Measurements from ENCODE around the gene PALLD.

Gene PALLD

DNA sequence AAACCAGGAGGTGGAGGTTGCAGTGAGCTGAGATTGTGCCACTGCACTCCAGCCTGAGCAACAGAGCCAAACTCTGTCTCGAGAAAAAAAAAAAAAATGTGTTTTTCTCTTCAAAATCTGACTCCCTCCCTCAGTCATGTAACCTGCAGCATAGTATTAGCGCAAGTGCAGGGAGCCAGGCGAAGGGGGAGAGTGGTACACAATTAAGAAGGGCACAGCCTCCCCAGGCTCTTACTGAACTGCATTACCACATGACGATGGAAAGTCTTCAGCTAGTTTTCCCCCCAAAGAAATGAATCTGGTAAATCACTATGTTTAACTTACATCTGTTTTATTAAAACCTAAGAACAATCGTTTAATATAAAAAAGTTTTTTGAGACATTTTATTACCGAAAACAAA is 32.4 kb downstream of the PALLD start:
- Histone ChIP-seq H3K27ac (ENCODE audit: extremely low read depth, low read depth, low read length) (no peak overlapping the region), H3K4me1 (ENCODE audit: control insufficient read depth, insufficient read depth, low read length) (no peaks in the 10 kb centered on the region), H3K9me3 (ENCODE audit: control insufficient read depth, insufficient read depth, low read depth, low read length) (no peaks in the 10 kb centered on the region), H3K4me3 (ENCODE audit: low read depth, low read length) (no peak overlapping the region), H3K36me3 (ENCODE audit: control insufficient read depth in 2 of 2, insufficient read depth in 1 of 2, low read length in 2 of 2) (no peaks in the 10 kb centered on the region)
- TF ChIP-seq ZNF341 (tag by site-specific recombination; IDR thresholded peaks at IDR 0.05; ENCODE audit: low read depth): peak; percentile 34; the same call in 1 of the 2 replicates
- TF ChIP-seq IKZF3 (tag by site-specific recombination; IDR thresholded peaks at IDR 0.05): no peak
- POLR2A ChIA-PET: interaction anchor here (0.6 kb wide), 1 partner anchor 367 kb away, joined by 4 read pairs; no protein-coding TSS in a partner anchor
- CTCF ChIA-PET: interaction anchor here (0.7 kb wide), 1 partner anchor 14 kb away, joined by 10 read pairs; no protein-coding TSS in a partner anchor

DNA sequence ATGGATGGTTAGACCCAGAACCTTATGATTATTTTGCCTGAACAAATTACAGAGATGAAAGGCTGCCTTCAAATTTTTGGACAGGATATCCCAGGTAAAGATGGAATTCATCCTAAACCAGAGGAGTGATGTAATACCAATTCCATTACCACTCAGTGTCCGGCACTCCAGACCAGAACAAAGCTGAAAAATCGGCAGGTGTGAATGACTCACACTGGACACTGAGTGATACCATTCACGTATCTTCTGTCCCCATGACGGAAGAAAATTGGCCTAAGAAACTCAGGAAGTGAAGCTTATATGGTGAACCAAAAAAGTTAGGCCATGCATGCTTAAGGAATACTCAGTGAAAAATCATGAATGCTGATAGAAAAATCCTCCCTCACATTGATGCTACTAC is 34.5 kb downstream of the PALLD start:
- H3K9me3 ChIP-seq (ENCODE audit: control insufficient read depth, insufficient read depth, low read depth, low read length): no peaks in the 10 kb centered on the region
- POLR2A ChIA-PET: no interaction called here
- CTCF ChIA-PET: interaction anchor here (0.6 to 0.7 kb wide), 2 partner anchors 17 to 29 kb away, joined by 3 read pairs; no protein-coding TSS in a partner anchor

DNA sequence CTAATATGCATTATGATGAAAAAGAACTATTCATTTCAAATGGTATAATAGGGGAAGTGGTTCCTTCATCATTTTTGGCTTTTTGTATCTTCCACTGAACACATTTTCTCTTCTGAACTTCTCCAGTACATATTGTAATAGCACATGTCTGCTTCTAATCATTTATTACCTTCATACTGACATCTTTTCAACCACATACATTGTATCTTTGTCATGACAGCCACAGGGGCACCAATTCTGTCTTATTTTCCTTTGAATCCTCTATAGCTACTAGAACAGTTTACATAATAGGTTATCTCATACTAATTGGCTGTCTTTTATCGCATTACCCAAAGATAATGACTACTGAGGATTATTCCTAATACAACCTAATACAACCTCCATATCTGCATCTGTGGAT is 37.7 kb downstream of the PALLD start:
- POLR2A ChIA-PET: no interaction called here

More for the DNA sequence above, 34.5 kb downstream of the PALLD start:
- no peak overlapping the region for H3K4me3 ChIP-seq (ENCODE audit: low read depth, low read length)
- H3K4me1 ChIP-seq (ENCODE audit: control insufficient read depth, insufficient read depth, low read length): no peaks in the 10 kb centered on the region
- TF ChIP-seq MEIS1 (CRISPR knock-in tag; IDR thresholded peaks at IDR 0.05; ENCODE audit: borderline replicate concordance): no peak
- no peak for TF ChIP-seq ZNF600 (tag by site-specific recombination; IDR thresholded peaks at IDR 0.05)
- TF ChIP-seq SALL2 (tag by site-specific recombination; IDR thresholded peaks at IDR 0.05; ENCODE audit: borderline replicate concordance): no peak
- TF ChIP-seq ZNF133 (tag by site-specific recombination; IDR thresholded peaks at IDR 0.05): no peak
- no peak for TF ChIP-seq ZNF112 (tag by site-specific recombination; IDR thresholded peaks at IDR 0.05)
- TF ChIP-seq ZNF423 (tag by site-specific recombination; IDR thresholded peaks at IDR 0.05): no peak
- TF ChIP-seq, protein P1, sequence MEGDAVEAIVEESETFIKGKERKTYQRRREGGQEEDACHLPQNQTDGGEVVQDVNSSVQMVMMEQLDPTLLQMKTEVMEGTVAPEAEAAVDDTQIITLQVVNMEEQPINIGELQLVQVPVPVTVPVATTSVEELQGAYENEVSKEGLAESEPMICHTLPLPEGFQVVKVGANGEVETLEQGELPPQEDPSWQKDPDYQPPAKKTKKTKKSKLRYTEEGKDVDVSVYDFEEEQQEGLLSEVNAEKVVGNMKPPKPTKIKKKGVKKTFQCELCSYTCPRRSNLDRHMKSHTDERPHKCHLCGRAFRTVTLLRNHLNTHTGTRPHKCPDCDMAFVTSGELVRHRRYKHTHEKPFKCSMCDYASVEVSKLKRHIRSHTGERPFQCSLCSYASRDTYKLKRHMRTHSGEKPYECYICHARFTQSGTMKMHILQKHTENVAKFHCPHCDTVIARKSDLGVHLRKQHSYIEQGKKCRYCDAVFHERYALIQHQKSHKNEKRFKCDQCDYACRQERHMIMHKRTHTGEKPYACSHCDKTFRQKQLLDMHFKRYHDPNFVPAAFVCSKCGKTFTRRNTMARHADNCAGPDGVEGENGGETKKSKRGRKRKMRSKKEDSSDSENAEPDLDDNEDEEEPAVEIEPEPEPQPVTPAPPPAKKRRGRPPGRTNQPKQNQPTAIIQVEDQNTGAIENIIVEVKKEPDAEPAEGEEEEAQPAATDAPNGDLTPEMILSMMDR (tag by site-specific recombination; IDR thresholded peaks at IDR 0.05): no peak
- TF ChIP-seq, protein P2, sequence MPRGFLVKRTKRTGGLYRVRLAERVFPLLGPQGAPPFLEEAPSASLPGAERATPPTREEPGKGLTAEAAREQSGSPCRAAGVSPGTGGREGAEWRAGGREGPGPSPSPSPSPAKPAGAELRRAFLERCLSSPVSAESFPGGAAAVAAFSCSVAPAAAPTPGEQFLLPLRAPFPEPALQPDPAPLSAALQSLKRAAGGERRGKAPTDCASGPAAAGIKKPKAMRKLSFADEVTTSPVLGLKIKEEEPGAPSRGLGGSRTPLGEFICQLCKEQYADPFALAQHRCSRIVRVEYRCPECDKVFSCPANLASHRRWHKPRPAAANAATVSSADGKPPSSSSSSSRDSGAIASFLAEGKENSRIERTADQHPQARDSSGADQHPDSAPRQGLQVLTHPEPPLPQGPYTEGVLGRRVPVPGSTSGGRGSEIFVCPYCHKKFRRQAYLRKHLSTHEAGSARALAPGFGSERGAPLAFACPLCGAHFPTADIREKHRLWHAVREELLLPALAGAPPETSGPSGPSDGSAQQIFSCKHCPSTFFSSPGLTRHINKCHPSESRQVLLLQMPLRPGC (tag by site-specific recombination; IDR thresholded peaks at IDR 0.05): no peak
- no peaks in the 10 kb centered on the region for H3K36me3 ChIP-seq (ENCODE audit: control insufficient read depth in 2 of 2, insufficient read depth in 1 of 2, low read length in 2 of 2)
- no peak overlapping the region for H3K27ac ChIP-seq (ENCODE audit: extremely low read depth, low read depth, low read length)

More for the DNA sequence above, 37.7 kb downstream of the PALLD start:
- no peaks in the 10 kb centered on the region for H3K36me3 ChIP-seq (ENCODE audit: control insufficient read depth in 2 of 2, insufficient read depth in 1 of 2, low read length in 2 of 2)
- H3K4me1 ChIP-seq (ENCODE audit: control insufficient read depth, insufficient read depth, low read length): 0 out of 2 replicates have a peak, but pooled peaks cover 6% of the 10 kb centered on the region
- CTCF ChIA-PET: interaction anchor here (0.7 kb wide), 1 partner anchor 36 kb away, joined by 4 read pairs; no protein-coding TSS in a partner anchor
- TF ChIP-seq, protein P3, sequence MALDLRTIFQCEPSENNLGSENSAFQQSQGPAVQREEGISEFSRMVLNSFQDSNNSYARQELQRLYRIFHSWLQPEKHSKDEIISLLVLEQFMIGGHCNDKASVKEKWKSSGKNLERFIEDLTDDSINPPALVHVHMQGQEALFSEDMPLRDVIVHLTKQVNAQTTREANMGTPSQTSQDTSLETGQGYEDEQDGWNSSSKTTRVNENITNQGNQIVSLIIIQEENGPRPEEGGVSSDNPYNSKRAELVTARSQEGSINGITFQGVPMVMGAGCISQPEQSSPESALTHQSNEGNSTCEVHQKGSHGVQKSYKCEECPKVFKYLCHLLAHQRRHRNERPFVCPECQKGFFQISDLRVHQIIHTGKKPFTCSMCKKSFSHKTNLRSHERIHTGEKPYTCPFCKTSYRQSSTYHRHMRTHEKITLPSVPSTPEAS (tag by site-specific recombination; IDR thresholded peaks at IDR 0.05): no peak
- TF ChIP-seq, protein P2 (tag by site-specific recombination; IDR thresholded peaks at IDR 0.05): no peak
- no peak for TF ChIP-seq SP3 (tag by site-specific recombination; IDR thresholded peaks at IDR 0.05)
- TF ChIP-seq, protein P4, sequence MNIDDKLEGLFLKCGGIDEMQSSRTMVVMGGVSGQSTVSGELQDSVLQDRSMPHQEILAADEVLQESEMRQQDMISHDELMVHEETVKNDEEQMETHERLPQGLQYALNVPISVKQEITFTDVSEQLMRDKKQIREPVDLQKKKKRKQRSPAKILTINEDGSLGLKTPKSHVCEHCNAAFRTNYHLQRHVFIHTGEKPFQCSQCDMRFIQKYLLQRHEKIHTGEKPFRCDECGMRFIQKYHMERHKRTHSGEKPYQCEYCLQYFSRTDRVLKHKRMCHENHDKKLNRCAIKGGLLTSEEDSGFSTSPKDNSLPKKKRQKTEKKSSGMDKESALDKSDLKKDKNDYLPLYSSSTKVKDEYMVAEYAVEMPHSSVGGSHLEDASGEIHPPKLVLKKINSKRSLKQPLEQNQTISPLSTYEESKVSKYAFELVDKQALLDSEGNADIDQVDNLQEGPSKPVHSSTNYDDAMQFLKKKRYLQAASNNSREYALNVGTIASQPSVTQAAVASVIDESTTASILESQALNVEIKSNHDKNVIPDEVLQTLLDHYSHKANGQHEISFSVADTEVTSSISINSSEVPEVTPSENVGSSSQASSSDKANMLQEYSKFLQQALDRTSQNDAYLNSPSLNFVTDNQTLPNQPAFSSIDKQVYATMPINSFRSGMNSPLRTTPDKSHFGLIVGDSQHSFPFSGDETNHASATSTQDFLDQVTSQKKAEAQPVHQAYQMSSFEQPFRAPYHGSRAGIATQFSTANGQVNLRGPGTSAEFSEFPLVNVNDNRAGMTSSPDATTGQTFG (tag by site-specific recombination; IDR thresholded peaks at IDR 0.05; ENCODE audit: borderline replicate concordance): no peak
- TF ChIP-seq, protein P5, sequence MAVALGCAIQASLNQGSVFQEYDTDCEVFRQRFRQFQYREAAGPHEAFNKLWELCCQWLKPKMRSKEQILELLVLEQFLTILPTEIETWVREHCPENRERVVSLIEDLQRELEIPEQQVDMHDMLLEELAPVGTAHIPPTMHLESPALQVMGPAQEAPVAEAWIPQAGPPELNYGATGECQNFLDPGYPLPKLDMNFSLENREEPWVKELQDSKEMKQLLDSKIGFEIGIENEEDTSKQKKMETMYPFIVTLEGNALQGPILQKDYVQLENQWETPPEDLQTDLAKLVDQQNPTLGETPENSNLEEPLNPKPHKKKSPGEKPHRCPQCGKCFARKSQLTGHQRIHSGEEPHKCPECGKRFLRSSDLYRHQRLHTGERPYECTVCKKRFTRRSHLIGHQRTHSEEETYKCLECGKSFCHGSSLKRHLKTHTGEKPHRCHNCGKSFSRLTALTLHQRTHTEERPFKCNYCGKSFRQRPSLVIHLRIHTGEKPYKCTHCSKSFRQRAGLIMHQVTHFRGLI (tag by site-specific recombination; IDR thresholded peaks at IDR 0.05): no peak
- TF ChIP-seq MYNN (tag by site-specific recombination; IDR thresholded peaks at IDR 0.05; ENCODE audit: borderline replicate concordance): no peak
- TF ChIP-seq GLI4 (tag by site-specific recombination; IDR thresholded peaks at IDR 0.05): no peak
- H3K27ac ChIP-seq (ENCODE audit: extremely low read depth, low read depth, low read length): no peak overlapping the region
- no peak overlapping the region for H3K4me3 ChIP-seq (ENCODE audit: low read depth, low read length)
- H3K9me3 ChIP-seq (ENCODE audit: control insufficient read depth, insufficient read depth, low read depth, low read length): no peaks in the 10 kb centered on the region

Data from HEK293 (cell line).